H1 (cell line): Measurements from ENCODE around the gene SH2D4B.

Experiments
- CTCF ChIP-seq, 3 experiments: IDR thresholded peaks; 1 replicate in 2 of 3; 2 replicates in 1 of 3; pipeline versions ENCODE4 v1.5.1 to v1.6.1; 2011; ENCODE audit warnings: low read length in 3 of 3, mild to moderate bottlenecking in 3 of 3, inconsistent platforms in 2 of 3, low read depth in 1 of 3, moderate library complexity in 1 of 3; ENCODE audit not compliant: insufficient read depth in 1 of 3; ENCODE audit errors: control extremely low read depth in 1 of 3
- GTF2F1 ChIP-seq: IDR thresholded peaks from 2 replicates; pipeline ENCODE4 v1.6.1; 2012; ENCODE audit warnings: low read depth, low read length, improper control_type of control experiment, borderline replicate concordance
- SRF ChIP-seq: IDR thresholded peaks from 2 replicates; pipeline ENCODE4 v1.6.1; 2011; ENCODE audit warnings: mild to moderate bottlenecking, low read depth, low read length, moderate library complexity
- TAF1 ChIP-seq: IDR thresholded peaks from 2 replicates; pipeline ENCODE4 v1.6.1; 2011; ENCODE audit warnings: mild to moderate bottlenecking, low read depth, low read length

DNA sequence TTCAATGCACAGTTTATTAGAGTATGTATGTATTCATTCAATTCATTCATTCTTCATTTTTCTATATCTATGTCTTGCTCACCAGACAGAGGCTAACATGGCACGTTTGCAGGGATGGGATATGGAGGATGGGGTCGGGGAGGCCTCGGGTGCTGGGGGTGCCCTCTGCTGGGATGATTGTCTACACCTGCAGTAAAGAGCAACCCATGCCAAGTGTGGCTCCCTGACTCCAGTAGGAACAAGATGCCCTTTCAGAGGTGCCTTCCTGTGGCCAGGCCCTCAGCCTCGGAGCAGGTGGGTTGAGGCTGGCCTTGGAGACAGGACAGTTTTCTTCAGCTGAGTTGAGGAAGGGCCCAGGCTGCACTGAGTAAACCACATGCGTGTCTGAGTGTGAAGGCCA is 157.2 kb downstream of the SH2D4B start:
- TF ChIP-seq CTCF (IDR thresholded peaks at IDR 0.05; ENCODE audit: control extremely low read depth in 1 of 3, insufficient read depth in 1 of 3, low read depth in 1 of 3, low read length in 3 of 3) (peak; percentile 3 to 21 (median 13); a peak in 2 of 4 replicates), GTF2F1 (no peak), SRF (no peak), TAF1 (no peak)
